GM18499 (cell line): ENCODE results near the gene PLD4.

ENCODE experiments used
- ATAC-seq: cut with Tn5 transposase; IDR thresholded peaks from one replicate; pipeline ENCODE4 v1.9.1; 2021; ENCODE audit warnings: moderate number of reproducible peaks; ENCODE audit not compliant: insufficient read depth, unreplicated experiment

PLD4 gene

DNA sequence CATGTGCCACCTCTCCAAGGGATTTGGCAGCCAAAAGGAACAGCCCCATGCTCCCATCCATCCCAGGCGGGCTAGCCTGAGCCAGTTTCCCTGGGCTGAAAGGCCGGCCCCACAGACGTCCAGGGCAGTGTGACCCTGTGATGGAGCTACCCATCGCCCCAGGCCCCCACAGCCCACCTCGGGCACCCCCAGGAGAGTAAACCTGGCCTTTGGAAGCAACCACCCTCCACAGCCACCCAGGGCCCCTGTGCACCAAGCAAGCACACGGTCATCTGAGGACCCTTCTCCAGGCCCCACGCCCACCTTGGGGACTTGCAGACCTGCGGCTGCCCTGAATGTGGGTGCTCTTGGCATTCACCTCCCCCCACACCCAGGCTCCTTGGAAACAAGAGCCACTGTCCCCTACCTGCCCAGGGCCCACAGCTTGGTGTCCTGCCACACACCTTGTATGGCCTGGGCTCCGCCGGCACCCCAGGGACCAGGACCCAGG lies 45.1 kb downstream of the PLD4 start:
- no peak for ATAC-seq

DNA sequence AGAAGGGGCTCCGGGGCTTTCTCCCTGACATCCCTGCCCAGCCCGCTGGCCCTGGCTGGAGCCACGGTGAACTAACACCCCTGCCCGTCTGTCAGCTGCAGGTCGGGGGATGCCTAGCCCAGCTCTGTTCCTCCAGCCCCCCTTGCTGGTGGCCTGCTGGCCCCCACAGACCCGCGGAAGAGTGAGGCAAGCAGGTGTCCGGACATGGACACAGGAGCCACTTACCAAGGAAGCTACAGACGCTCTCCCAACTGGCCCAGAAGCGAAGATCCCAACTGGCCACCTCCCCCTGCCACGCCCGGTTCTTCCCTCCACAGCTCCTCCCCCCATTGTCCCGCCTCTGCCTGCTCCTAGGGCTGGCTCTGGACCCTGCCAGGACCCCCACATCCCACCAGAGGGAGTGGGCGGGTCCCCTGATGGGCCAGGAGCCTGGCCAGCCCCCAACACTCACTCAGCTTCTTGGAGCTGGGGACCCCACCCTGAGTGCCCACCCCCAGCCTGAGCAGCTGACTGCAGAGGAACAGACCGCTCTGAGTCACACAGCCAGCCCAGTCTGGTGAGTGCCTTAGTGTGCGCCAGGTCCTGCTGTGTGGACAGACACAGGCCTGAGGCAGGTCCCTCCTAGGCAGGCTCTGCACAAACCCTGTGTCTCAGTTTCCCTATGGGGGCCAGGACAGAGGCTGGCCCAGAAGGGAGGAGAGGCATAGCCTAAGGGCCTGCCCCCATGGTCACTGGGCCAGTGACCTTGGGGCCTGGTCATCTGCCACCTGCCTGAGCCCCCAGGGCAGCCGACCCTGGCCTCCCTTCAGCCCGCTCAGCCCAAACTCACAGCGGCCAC lies 45.8 kb downstream of the PLD4 start:
- no peak for ATAC-seq

DNA sequence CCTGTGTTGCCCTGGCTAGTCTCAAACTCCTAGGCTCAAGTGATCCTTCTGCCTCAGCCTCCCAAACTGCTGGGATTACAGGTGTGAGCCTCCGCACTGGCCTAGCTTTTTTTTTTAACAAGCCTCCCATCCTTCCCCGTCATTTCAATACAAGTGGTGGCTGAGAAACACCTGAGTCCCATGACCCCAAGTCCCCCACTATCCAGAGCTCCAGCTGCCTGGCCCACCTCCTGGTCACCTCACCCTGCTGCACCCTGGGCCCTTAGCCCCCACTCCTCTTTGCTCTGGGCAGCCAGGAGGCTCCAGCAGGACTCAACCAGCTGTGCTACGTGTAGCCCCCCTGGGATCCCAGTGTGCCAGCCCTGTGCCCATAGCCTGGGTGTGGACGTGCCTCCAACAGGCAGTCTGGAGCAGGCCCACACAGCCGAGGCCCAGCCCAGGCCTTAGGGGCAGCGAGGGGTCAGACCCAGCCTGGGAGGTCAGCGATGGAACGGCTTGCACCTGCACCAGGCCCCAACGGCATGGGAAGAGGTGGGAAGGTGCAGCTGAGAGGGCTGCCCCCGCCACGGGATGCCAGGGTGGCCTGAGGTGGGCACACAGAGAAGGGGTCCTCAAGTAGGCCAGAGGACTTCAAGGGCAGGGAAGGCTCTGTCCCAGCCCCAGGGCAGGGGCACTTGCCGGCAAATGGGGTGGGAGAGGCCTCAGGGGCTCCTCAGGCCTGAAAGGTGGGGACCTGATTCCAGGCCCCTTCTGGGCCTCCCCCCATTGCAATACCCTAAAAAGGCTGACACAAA lies 47.0 kb downstream of the PLD4 start:
- no peak for ATAC-seq

DNA sequence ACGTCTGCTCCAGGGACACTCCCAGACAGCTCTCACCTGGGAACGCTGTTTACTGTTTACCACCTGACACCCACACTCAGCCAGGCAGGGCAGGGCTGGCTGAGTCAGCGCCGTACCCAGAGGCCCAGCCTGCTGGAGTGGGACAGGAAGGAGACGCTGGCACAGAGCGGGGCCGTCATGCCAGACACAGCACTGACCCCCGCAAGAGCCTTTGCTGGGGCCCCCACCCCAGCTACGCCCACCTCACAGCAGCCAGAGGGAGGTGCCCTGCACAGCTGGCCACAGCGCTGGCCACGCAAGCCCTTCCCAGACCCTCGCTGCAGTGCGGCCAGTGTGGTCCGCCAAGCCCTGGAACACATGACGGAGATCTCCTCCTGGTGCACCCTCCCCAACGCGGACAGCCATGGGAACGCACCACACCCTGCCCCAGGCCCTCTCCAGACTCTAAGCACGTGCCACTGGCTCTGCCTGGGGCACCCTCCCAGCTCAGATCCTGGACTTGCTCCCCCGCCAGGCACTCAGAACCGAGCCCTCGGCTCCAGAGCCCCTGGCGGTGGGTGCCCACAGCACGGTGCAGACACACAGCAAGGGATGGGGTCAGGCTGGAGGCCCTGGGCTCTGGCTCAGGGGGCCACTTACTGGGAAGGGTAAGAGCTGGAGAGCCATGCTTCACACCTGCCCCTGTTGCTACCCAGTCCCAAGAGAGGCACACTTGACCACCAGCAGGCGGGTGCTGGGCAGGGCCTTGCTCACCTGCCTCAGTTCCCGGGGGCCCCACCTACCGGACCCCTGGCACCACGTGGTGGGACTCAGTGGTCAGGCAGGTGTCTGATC lies 47.8 kb downstream of the PLD4 start:
- no peak for ATAC-seq

DNA sequence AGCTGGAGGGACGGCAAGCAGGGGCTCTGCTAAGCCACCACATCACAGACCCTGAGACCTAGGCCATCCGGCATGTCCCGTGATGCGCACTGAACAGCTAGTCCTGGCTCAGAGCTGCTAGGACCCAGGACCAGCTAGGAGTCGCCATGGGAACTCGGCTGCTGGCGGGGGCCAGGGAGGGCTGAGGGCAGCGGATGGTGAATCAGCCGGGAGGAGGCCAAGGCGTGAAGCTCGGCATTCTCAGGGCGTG lies 48.4 kb downstream of the PLD4 start:
- ATAC-seq: no peak

DNA sequence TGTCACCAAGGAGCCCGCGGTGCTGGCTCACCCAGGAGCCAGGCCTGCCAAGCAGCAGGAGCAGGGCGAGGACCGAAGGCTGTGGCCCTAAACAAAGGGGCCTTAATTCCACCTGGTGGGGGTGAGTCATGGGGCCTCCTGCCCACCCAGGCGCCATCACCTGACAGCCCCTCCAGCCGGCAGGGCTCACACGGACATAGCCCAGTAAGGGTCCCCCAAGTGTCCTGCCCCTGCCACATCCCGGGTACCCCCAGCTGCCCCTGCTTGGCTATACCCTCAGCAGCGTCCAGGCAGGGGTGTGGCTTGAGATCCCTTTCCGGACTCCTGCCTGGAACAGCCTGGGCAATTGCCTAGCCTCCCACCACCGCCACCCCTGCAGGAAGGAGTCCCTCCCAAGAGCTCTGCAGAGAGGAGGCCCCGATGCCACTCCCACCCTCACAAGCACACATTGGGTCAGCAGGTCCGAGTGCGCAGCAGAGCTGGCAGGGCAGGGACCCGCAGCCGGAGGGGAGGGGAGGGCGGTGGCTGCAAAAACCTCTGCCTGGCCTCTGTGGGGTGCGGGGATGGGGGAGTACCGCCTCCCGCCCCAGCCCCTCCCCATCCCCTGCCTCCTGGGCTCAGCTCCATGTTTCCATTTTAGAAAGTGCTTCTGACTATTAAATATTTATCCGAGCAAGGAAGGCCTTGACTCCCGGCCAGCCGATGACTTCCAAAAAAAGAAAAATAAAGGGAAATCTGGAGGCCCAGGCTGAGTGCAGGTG lies 48.9 kb downstream of the PLD4 start:
- ATAC-seq: no peak

DNA sequence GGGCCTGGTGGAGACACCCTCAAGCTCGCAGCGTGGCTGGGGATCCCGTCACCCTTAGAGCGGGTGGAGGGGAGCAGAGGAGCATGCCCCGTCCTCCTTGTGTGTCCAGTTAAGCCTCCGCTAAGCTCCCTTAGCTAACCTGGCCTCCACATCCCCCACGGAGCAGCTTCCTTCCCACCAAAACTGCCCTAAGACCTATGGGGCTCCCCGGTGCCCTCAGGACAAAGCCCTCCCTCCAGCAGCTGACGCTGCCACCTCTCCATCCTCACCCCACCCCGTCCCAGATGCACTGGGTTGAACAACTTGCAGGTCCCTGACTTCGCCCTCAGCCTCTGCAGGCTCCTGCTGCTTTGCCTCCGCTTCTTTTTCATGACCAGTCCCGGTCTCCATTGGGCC lies 49.5 kb downstream of the PLD4 start:
- ATAC-seq: no peak

DNA sequence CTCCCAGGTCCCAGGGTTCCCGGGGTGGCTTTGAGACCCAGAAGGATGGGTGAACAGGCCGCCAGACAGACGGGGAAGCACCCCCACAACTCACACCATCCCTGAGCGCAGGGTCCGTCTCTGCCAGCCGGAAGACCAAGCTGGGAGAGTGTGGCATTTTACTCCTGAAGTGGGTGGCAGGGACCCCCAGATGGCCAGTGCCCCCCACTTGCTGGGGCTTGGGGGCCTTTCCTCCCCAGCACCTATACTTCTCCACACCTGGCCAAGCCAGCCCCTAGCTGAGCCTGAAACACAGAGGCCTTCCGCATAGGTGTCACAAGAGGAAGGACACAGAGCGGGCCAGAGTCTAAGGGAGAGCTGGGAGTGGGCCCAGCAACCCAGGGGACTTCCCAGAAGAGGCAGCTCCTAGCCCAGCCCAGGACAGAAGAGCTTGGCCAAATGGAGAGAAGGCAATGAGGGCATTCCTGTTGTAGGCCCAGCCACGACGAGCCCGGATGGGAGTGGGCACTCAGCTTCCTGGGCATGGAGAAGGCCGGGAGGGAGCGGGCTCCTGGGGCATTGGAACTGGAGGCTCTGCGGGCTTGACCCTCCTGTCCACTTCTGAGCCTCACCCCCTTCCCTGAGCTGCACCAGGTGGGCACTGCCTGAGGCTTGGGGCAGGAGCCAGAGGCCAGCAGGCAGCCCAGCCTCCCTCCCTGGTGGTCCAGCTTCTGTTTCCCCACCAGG lies 50.1 kb downstream of the PLD4 start:
- no peak for ATAC-seq

DNA sequence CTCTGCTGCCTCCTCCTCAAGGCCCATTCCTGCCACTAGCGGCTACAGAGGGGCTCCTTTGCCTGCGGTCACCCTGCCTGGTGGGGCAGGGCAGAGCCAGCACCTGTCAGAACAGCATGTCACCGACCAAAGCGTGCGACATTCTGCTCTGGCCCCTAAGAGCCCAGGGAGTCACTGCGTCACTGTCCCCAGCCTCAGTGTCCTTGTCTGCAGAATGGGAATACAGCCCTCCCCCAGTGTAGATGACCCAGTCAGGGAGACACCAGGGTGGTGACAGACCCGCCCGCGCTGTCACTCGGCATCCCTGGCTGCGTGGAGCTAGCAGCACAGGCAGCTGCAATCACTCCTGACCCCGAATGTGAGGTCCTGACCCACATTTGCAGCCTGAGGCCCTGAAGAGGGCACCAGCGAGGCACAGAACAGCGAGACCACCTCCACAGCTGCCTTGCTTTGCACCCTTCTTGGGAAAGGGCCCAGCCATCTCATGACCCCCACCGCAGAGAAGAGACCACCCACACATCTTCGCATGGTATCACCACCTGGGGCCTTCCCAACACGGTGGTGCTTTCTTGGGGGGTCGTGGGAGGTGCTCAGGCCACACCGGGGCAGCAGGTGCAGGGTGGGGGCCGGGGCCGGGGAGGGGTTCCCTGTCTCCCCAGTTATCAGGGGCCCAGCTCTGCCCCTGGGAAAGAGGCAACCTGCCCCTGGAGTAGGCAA lies 51.0 kb downstream of the PLD4 start:
- no peak for ATAC-seq

DNA sequence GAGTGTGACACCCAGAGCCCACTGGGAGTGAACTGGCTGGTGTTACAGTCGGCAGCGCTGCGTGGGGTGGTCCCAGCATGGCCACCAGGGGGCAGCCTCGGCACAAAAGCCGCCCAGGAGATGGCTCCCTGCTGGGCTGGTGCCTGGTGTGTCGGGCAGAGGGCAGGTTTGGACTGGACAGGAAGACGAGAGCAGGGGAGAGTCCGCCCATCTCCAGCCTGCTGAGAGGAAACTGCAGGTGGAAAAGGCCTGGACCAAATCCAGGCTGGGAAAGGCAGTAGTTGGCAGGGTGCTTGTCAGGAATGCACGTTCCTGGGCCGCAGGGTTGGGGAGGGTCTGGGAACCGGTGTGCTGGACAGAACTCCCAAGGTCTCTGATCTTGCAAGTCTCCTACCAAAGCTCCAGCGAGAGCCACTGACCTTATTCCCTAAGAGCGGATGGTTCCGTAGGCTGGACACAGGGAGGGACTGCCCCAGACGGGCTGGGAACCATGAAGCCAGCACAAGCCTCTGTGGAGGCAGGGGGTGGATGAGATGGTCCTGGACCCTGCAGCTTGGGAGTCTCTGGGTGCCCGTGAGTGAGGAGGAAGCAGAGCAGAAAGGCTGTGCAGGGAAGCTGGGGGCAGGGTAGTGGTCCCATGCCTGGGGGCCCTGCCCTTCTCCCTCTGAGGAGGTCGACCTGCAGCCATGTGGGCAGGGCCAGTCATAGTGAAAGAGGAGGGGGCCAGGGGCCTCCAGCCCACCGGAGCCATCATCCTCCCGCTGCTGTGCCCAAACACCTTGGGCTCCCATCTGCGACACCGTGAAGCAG lies 51.7 kb downstream of the PLD4 start:
- ATAC-seq: no peak

DNA sequence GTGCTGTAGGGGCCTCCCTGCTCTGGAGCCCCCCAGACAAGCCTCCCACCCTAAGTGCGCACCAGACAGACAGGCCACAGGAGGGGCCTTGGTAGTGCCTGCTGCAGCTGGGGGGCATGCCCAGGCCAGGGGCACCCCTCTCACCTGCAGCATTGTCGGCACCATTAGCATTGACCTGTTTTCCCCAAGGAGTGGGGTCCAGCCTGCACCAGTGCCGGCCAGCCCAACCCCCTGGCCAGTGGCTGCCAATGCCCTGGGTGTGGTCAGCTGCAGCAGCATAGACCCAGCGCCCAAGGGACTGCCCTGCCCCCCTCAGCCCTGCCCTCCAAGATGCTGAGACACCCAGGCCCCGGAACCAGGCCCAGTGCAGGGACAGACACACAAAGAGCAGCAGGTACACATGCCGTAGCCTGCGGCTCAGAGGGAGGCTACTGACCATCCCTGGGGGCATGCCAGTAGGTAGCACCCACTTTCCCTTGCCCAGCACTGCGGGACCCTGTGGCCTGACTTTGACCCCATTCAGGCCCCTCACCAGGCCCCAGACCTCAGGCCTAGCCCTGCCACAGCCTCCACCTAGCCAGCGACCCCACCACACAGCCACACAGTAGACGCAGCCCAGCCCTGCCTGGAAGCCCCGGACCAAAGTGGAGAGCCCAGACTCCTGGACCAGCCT lies 52.5 kb downstream of the PLD4 start:
- ATAC-seq: no peak

DNA sequence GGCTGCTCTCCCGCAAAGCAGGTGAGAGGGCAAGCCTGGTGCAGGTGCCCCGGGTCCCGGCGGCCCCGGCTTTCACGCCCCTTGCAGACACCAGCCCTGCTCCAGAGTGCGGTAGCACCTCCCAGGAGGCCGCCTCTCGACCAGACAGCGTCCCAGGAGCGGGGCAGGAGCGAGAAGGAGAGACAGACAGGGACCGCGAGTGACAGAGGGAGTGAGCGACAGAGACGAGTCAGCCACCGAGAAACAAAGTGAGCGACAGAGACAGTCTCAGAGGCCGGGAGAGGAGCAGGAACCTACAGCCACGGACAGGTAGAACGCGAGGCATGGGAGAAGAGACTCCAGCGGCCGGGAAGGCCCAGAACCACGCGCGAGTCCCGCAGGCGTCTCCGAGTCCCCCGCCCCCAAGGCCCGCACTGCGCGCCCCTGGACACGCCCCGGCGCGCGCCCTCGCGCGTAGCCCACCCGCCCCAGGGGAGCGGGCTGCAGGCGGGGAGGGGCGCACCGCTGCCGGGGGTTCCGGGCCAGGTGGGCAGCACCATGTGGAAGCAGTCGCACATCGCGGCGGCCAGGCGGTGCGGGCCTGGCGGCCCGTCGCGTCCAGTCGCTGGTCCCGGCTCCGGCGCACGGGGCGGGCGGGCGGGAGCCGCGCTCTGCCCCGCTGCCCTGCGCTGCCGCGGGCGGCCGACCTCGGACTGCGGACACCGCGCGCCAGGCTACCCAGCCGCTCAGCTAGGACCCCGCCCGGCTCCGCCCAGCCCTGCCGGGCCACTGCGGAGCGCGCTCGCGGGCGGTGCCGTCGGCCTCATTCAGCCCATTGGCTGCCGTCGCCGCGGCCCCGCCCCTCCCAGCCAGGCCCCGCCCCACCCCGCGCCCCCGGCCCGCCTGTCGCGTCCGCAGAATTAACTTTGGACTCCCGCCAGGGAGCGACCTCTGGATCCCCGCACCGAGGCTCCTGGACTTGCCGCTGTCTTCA lies 53.3 kb downstream of the PLD4 start, which contains the start of gene AHNAK2:
Gene AHNAK2, minus strand, starts transcription at position 694 of the 973 bp plus-strand sequence. Its CDS starts 137 bp downstream, at position 557.
- no peak for ATAC-seq

DNA sequence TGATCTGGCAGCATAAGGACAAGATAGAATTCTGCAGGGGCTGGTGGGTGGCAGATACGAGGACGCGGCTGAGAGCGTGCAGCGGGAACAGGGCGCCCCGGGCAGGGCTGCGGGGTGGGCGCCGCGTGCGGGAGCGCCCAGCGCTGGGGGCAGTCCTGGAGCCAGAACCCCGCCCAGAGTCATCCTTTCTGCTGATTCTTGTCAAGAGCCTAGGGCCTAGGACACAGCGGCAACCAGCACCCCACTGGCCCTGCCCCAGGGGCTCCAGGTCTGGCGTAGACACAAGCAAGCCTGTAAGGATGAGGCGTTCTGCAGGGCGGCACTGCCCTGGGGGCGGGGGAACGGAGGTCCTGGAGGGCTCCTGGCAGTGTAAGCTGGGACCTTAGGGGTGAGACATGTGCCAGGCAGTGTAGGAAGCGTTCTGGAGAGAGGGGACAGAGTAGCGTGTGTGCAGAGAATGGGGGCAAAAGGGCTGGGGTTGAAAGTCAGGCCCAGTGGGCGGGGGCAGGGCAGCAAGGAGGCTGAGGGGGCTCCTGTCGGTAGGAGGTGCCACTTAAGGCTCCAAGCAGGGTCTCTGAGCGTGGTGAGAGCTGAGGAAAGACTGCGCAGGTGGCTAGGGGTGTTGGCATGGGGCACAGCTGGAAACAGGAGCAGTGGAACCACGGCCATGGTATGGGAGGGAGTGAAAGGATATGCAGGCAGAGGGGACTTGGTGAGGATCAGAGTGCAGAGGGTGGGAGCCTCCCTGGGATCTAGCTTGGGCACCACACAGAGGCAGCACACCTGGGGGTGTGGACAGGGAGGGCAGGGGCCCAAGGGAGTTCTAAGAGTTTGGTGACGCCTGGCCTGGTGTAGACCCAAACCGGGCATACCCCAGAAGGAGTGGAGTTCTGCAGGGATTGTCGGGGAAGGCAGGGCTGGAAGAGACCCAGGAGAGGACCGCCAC lies 54.3 kb downstream of the PLD4 start:
- ATAC-seq: no peak

DNA sequence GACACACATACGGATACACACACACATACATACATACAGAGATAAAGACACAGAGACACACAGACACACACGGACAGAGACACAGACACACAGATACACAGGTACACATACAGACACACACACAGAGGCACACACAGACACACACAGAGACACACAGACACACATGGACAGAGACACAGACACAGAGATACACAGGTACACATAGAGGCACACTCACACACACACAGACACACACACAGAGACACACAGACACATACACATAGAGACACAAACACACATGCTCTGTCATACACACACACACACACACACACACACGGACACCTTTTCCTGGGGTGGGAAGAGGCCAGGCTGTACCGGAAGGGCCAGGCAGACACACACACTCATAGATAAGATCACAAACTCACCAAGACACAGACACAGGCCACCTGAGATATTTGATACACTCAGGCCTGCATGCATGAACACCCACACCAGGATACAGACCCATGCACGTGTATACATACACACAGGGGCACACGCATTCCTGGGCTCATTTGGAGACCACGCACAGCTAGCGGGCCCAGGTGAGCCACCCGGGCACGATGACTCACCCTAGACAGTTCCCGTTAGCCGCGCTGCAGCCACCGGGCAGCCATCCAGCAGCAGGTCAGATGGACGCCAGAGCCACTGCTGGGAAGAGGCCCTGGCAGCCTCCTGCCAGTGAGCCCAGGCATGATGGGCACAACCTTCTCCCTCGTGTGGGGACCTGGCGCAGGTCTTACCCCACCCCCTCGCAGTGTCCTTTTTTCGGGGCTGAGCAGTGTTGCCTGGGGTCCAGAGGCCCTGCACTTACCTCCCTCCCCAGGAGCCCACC lies 55.3 kb downstream of the PLD4 start:
- no peak for ATAC-seq
